Measurements from ENCODE around the gene CSNK1A1.
"Not testable (repeated sequence)": the region's sequence is repeated elsewhere in the genome, so short reads cannot be mapped to it uniquely, and the experiment has no call there.

Gene CSNK1A1

GRCh38 chr5:149551227-149552037 is at the start of gene CSNK1A1:
Gene CSNK1A1, minus strand, starts transcription at chr5:149551439. Its CDS starts 475 bp downstream, at chr5:149550964.
- DNase-seq = peak; percentile 93

GRCh38 chr5:149600932-149601331 is 49.7 kb upstream of the CSNK1A1 start:
- DNase-seq = no peak

GRCh38 chr5:149599375-149599774 is 48.1 kb upstream of the CSNK1A1 start:
- DNase-seq = no peak

- no peak for DNase-seq
Measured at GRCh38 chr5:149598966-149599365, 47.7 kb upstream of the CSNK1A1 start.

GRCh38 chr5:149598234-149598633 is 47.0 kb upstream of the CSNK1A1 start:
- not testable (repeated sequence) for DNase-seq

DNA sequence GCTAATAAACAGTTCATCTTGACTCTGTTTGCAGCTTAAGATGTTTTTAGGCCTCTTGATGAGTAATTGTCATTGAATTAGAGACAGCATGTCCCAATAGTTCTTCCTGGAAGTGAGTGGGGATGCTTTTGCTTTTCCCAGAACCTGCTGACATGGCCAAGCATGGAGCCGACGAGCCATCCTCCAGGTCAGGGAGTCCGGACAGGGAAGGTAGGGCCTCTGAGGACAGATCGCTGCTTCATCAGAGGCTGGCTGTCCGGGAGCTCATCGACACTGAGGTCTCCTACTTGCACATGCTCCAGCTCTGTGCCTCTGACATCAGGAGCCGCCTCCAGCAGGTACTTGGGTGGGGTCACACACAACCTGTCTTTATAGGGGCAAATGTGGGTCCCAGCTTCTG is 46.4 kb upstream of the CSNK1A1 start:
- DNase-seq = no peak

- DNase-seq = no peak
Measured at GRCh38 chr5:149596712-149597111, 45.5 kb upstream of the CSNK1A1 start.

DNA sequence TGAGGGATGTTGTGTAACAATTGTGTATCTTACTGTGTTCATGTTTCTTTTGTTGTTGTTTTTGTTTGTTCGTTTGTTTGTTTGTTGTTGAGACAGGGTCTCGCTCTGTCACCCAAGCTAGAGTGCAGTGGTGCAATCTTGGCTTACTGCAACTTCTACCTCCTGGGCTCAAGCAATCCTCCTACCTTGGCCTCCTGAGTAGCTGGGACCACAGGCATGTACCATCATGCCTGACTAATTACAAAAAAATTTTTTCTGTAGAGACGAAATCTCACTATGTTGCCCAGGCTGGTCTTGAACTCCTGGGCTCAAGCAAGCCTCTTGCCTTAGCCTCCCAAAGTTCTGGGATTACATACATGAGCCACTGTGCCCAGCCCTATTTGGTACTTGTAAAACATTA is 43.9 kb upstream of the CSNK1A1 start:
- DNase-seq = not testable (repeated sequence)

DNA sequence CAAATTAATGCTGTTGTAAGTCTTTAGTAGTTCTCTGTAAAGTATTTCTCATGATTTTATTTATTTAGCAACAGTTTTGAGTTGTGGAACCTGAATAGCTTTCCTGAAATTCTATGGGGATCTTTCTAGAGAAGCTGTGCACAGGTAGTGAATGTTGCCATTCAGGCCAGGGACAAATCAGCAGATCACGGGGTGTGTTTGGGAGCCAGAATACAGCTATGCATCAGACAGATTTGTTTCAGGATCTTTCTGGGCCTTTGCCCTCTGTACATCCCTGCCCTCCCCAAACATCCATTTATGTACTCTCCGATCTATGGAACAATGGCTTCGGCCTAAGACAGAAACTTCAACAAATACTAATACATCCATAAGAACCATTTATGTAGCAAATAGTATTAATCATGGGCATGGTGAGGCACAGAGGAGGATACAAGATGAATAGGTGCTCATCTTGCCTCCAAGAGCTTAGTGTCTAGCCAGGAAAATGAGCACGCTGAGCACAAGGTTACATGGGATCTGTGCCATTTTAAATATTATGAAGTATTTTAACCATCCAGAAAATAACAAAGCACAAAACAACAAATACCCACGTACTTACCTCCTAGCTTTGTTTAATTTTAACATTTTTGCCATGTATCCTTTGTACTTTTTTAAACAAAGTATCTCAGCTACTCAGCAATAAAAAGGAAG is 43.1 kb upstream of the CSNK1A1 start:
- DNase-seq = no peak

DNA sequence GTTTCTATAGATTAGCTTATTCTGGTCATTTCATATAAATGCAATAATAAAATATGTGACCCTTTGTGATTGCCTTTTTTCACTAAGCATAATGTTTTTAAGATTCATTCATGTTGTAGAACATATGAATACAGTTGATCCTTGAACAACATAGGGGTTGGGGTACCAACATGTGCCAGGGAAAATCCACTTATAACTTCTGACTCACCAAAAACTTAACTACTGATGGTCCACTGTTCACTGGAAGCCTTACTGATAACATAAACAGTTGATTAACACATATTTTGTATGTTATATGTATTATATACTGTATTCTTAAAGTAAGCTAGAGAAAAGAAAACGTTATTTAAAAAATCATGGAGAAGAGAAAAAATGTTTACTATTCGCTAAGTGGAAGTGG is 42.1 kb upstream of the CSNK1A1 start:
- DNase-seq = no peak

DNA sequence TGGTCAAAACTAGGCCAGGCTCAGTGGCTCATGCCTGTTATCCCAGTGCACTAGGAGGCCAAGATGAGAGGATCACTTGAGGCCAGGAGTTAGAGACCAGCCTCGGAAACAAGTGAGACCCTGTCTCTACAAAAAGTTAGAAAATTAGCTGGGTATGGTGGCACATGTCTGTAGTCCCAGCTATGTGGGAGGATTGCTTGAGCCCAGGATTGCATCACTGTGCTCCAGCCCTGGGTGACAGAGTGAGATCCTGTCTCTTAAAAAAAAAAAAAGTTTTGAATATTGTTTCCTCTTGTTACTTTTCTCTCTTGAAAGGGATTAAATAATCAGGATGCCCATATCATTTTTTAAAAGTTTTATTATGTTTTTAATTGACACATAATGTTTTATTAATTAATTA is 37.7 kb upstream of the CSNK1A1 start:
- no peak for DNase-seq

DNA sequence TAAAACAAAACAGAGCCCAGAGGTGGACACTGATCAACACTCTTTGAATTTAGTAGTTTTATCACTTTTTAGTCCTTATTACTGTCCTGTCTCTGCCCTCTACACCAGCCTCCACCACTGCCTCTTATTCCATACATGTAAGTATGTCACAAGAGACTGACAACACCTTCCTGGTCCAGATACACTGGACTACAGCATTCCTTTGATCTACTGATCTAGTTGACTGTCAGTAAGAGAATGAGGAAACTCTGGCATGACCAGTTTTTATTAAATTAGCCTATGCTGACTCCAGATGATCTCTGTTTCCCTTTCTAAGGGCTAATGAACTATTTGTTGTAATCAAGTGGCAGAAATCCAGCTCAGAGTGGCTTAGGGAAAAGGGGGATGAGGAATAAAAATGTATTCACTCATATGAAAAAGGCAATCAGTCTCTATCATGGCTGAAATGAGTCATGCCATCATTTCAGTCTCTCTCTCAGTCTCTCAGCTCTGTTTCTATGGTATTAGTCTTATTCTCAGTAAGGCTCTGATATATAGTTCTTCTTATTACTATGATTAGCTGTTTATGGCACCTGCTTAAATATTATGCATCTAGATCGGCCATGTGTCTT is 35.6 kb upstream of the CSNK1A1 start:
- DNase-seq = no peak

DNA sequence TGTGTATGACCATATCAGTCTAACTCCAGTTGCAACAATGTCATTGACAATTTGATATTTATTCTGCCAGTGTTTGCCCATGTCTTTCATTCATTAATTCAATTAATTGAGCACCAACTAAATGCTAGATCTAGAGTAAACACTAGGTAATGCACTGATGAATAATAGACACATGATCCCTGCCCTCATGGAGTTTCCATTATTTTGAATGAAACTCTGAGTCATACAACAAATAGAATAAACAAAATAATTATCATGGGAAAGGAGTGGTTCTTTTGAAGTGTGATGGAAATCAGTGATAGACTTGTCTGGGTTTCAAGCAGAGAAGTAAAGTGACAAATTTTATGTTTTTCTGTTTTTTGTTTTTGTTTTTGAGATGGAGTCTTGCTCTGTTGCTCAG is 34.7 kb upstream of the CSNK1A1 start:
- DNase-seq = no peak

DNA sequence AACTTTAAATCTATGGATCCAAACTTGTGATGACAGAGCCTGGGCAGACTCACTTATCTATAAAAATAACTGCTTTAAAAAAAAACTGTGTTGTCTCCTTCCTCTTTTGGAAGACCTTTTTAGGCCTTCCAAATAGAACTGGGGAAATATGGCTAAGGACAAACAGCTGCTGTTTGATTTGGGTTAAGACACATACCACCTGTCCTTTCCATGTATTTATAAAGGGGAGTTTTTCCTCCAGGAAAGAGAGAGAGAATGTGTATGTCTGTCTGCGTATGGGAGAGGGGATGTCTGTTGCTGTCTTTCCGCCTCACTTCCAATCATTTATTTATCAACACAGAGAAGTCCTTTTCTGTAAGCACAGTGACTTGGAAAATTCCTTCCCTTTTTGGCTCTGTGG is 32.9 kb upstream of the CSNK1A1 start:
- DNase-seq = no peak

- DNase-seq = no peak
Measured at GRCh38 chr5:149583394-149583793, 32.2 kb upstream of the CSNK1A1 start.

- no peak for DNase-seq
Measured at GRCh38 chr5:149581931-149582768, 30.9 kb upstream of the CSNK1A1 start.

DNA sequence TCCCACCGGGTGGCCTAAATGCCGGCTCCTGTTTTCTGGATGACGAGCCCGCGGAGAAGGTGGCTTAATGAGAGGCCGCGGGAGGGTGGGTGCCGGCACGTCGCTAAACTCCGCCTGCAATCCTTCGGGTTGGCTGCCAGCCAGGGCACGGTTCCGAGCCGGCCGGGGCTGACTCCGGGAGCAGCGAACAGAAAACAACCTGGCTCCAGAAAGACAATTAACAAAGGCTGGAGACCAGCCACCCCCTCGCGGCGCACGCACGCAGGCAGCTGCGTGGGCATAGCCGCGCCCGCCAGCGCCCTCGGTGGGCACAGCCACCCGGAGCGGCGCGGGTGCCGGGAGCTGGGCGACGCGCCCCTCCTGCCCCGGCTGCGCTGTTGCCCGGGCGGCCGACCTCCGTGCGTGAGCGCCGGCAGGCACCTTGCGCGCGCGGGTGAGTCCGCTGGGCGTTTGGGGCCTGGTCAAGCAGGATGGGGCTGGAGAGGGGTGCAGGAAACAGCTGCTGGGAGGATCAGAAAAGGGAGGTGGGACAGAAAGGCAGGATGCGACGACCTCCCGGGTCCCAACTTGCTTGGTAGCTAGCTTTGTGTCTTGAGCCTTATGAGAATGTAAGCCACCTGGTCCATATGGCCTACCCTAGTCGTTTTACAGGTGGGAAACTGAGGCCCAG is 30.1 kb upstream of the CSNK1A1 start, which contains the start of gene ARHGEF37:
ARHGEF37 (plus strand) TSS at position 307 of the 670 bp plus-strand sequence. CDS start 16,272 bp downstream, outside the sequence.
- no peak for DNase-seq

DNA sequence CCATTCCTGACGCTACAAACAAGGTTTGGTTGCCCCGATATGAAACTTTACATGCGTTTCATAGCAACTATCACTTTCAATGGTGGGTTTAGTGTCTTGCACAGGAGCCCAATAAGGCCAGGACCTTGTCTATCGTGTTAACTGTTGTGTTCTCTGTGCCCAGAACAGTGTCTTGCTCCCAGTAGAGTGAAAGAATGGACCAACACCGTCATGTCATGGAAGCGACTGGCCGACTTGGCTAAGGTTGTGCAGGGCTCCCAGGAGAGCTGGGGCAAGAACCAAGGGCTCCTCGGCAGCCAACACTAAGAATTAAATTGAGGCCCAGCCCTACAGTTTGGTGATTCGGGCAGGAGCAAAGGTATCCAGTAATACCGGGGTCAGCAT is 29.6 kb upstream of the CSNK1A1 start:
- no peak for DNase-seq

DNA sequence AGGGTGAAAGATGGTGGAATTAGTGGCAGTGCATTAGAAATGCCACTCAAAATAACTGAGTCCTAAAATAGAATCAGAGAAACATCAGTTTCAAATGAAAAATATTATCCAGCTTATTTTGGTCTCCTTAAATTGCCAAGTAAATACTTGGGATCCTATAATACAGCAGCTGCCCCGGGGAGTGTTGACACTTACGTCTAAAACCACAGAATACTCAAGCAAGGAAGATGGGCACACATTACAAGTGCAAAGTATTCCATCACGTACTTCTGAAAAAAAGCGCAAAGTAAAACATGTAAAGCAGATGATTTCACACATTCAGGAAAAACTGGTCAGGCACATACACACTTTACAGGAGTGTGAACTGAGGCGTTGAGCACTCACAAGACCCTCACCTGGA is 27.7 kb upstream of the CSNK1A1 start:
- no peak for DNase-seq

GRCh38 chr5:149576021-149576420 is 24.8 kb upstream of the CSNK1A1 start:
- DNase-seq = no peak

DNA sequence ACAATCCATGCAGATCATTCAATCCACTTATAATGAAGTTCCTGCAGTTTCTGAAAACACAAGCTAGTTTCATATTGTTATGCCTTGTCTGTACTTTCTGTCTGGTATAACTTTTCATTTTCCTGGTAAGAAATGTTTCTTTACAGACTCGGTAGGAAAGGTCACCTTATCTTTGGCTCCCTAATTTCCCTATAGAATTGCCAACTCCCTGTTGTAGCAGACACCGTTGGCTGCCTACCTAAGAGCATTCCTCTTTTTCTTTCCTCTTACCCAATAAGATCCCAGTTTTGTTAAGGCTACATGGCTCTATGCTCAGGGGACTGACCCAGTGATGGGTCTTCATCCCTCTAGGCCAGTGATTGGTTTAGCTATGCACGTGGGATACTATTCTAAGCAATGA is 23.9 kb upstream of the CSNK1A1 start:
- DNase-seq = no peak

DNA sequence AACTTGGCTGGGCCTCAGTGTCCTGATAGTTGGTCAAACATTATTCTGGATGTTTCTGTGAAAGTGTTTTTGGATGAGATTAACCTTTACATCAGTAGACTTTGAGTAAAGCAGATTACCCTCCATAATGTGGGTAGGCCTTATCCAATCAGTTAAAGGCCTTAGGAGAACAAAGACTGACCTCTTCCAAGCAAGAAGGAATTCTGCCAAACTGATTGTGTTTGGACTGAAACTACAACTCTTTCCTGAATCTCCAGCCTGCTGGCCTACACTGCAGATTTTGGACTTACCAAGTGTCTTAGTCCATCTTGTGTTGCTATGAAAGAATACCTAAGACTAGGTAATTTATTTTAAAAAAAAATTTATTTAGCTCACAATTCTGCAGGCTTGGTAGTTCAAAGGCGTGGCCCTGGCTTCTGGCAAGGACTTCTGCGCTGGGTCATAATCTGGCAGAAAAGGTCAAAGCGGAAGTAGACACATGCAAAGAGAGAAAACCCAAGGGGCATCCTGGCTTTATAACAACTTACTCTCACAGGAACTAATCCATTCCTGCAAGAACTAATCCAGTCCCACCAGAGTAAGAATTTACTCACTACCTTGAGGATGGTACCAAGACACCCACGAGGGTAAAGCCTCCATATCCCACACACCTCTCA is 21.5 kb upstream of the CSNK1A1 start:
- no peak for DNase-seq
